ENCODE measurements around the gene ELAVL1.

GRCh38 chr19:7959211-7959610, 46.2 kb downstream of the ELAVL1 start:
- TF ChIP-seq ARNT (IDR thresholded peaks at IDR 0.05) (no peak), BHLHE40 (IDR thresholded peaks at IDR 0.05; ENCODE audit: borderline replicate concordance) (no peak), PKNOX1 (IDR thresholded peaks at IDR 0.05) (no peak), HDGF (IDR thresholded peaks at IDR 0.05; ENCODE audit: borderline replicate concordance) (no peak), FOXK2 (IDR thresholded peaks at IDR 0.05) (no peak), SP1 (IDR thresholded peaks at IDR 0.05) (no peak), FOXM1 (IDR thresholded peaks at IDR 0.05; ENCODE audit: borderline replicate concordance) (no peak), SUZ12 (IDR thresholded peaks at IDR 0.05) (no peak), CTBP1 (IDR thresholded peaks at IDR 0.05; ENCODE audit: borderline replicate concordance) (no peak), TARDBP (IDR thresholded peaks at IDR 0.05) (no peak), ELF4 (IDR thresholded peaks at IDR 0.05) (no peak), ZNF384 (IDR thresholded peaks at IDR 0.05) (no peak)

All from HEK293T (cell line).